ENCODE results near the gene PHF2.

Gene PHF2

DNA sequence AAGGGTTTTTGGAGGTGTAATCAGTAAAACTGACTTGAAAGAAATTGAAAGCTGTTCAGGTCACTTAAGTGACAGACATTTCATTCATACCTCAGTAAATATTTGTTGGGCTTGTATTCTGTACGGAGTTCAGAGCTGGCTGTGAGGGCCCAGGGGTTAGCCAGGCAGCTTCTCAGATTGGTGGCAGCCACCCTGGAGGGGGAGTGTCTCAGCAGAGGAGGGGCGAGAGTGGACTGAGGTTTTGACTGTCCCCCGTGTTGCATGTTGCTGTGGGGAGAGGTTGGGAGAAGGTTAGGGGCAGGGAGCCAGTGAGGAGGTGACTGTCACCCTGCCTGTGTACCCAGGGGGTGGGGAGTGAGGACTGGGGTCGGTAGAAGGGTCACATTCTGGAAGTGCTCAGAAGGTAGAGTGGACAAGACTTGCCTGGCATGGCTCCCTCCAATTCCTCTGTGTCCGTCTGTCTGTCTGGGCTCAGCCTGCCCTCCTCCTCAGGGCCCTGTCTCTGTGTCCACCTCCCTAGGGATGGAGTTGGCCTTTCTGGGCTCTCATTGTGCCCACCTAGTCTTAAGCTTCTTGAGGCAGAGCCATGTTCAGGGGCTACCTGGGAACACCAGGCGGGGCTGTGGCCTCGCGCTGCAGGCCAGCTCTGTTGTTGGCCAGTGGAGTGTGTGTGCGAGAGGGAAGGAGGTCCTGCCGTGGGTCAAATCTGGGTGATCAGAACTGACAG, 4.4 kb downstream of the PHF2 start:
- DNase-seq, result no peak
- in situ Hi-C loops (cut with MboI; ENCODE audit: low pct_unique_long_range_greater_than_20kb, low sequenced_read_pairs), result loop anchor here (25.0 kb wide), 1 partner anchor 106 kb away; no protein-coding TSS in a partner anchor

DNA sequence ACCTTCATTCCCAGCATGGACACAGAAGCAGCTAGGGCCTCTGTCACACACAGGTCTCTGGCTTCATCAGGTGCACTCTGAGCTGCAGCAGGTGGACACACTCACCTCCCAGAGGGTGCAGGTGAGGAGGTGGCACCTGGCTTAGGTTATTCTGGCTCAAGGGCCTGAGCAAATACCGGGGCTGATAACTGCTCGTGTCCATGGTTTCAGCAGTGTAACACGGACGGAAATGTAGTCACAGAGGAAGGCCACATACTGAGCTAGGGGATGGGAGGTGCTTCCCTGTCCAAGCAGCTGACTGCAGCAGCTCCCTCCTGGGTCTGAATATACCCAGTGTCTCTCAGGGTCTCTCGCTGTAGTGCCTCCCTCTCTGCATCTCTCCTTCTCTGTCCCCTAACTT, 5.7 kb downstream of the PHF2 start:
- DNase-seq, result no peak
- in situ Hi-C loops (cut with MboI; ENCODE audit: low pct_unique_long_range_greater_than_20kb, low sequenced_read_pairs), result loop anchor here (25.0 kb wide), 1 partner anchor 105 kb away; no protein-coding TSS in a partner anchor

DNA sequence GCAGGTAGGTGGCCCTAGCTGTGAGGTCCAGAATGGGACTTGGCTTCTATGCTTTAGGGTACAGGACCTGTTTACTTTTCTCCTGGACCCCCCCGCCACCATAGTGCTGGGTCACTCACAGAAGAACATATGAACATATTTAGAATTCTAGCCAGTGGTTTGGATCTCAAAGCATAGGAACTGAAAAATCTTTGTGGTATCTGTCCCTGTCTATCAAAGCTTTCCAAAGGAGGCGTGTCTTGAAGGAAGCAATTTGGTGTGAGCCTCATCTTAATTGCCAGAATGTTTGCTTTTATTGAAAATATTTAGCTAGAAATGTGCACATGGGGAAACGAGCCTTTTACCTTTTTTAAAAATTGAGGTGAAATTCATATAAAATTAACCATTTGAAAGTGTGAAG, 6.2 kb downstream of the PHF2 start:
- DNase-seq, result no peak
- in situ Hi-C loops (cut with MboI; ENCODE audit: low pct_unique_long_range_greater_than_20kb, low sequenced_read_pairs), result loop anchor here (25.0 kb wide), 1 partner anchor 105 kb away; no protein-coding TSS in a partner anchor

DNA sequence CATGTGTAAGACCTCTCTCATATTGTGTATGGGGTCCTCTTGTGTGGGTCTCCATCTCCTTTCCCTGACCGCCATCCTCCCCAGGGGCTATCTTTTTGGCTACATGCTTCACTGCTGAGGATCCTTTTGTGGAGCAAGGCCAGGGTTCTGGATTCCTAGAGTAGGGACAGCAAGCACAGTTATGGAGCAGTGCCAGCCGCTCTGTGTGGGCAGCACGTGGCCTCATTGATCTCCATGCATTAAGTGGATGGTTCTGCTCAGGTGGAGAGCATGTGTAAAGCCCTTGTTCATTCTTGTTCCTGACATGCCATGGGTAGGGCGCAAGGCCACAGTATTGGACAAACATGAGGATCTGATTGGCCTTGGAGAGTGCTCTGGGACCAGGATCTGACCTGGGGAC, 8.9 kb downstream of the PHF2 start:
- in situ Hi-C loops (cut with MboI; ENCODE audit: low pct_unique_long_range_greater_than_20kb, low sequenced_read_pairs), result loop anchor here (25.0 kb wide), 1 partner anchor 102 kb away; no protein-coding TSS in a partner anchor
- DNase-seq, result no peak

DNA sequence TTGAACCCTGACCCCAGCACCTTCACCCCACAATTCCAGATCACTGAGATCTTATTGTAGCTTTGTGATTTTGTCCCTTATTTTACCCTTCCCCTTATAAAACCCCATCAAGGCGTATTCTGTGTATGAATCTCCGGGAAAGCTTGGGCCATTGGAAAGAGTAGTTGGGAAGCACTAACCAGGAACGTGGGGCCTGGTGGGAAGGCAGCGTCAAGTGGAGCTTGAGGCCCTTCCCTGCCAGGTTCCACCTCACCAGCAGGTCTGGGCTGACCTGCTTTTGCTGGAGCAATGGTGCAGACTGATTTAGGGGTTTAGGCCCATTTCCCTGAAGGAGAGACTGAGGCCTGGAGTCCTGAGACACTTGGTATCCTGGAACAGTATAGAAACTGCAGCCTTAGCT, 9.3 kb downstream of the PHF2 start:
- in situ Hi-C loops (cut with MboI; ENCODE audit: low pct_unique_long_range_greater_than_20kb, low sequenced_read_pairs), result loop anchor here (25.0 kb wide), 1 partner anchor 102 kb away; no protein-coding TSS in a partner anchor

DNA sequence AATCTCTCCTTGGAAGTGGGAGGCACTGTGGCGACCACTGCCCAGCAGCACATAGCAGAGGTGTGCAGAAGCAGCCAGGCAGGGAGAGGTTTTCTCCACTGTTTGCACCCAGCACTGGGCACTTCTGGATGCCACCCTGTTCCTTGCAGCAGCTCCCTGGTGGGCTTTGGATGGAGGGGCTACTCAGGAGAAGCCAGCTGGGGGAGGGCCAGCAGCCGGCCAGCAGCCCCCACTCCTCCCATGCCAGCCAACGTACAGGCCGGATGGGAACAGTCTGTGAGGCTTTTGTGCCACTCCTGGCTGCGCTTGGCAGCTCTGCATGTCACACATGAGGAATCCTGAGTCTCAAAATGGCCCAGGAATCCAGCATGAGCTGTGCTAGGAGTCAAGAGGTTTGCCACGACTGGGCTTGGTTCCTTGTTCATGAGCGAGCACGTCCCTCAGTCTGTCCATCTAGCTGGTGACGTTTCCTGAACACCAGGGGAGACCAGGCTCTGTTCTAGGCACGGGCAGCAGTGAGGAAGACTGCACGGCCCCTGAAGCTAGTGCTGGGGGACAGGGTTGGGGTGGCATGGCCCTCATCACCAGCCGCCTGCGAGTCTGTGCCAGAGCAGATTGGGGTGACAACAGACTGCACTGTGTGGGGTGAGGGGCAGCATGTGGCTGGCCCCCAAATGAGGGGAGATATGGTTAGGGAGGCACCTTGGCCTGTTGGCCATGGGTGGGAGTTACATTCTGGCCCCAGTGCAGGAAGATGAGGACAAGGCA, 10.1 kb downstream of the PHF2 start:
- in situ Hi-C loops (cut with MboI; ENCODE audit: low pct_unique_long_range_greater_than_20kb, low sequenced_read_pairs), result loop anchor here (25.0 kb wide), 1 partner anchor 101 kb away; no protein-coding TSS in a partner anchor
- no peak for DNase-seq

More for the DNA sequence above, 9.3 kb downstream of the PHF2 start:
- no peak for DNase-seq

DNA sequence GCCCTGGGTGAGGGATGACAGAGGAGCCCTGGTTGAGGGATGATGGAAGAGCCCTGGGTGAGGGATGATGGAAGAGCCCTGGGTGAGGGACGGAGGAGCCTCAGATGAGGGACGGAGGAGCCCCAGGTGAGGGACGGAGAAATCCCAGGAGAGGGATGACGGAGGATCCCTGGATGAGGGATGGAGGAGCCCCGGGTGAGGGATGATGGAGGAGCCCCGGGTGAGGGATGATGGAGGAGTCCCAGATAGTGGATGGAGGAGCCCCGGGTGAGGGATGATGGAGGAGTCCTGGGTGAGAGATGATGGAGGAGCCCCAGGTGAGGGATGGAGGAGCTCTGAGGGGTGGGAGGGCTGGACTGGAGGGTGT, 10.9 kb downstream of the PHF2 start:
- no peak for DNase-seq
- in situ Hi-C loops (cut with MboI; ENCODE audit: low pct_unique_long_range_greater_than_20kb, low sequenced_read_pairs), result loop anchor here (25.0 kb wide), 1 partner anchor 100 kb away; no protein-coding TSS in a partner anchor

DNA sequence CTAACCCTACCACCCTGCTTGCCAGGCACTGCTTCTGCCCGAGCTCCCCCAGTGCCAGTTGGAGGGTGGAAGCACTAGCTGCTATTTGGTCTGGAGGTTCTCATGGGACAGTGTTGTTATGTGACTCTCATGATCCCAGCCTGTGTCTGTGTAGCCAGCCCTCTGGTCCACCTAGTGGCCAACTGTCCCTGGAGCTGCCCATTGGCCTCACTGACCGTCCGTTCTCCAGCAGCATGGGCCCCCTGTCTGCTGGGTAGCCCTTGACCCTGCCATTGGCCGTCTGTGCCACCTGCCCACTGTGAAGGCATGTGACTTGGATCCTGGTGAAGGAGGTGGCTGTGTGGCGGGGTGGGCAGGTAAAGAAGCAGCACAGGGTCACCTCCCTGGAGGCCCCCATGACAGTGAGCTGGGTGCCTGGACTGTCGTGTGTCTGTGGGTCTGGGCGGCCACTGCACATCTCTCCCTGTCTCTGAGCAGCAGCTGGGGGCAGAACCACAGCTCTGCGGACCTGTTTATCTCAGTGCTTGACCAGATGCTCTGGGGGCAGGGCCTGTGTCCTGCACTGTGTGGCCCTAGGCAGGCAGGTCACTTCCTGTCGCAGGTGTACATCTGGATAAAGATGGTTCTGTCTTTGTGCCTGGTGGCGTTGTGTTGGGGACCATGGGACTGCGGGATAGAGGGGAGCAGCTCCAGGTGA, 11.4 kb downstream of the PHF2 start:
- no peak for DNase-seq
- in situ Hi-C loops (cut with MboI; ENCODE audit: low pct_unique_long_range_greater_than_20kb, low sequenced_read_pairs), result loop anchor here (25.0 kb wide), 1 partner anchor 100 kb away; no protein-coding TSS in a partner anchor

DNA sequence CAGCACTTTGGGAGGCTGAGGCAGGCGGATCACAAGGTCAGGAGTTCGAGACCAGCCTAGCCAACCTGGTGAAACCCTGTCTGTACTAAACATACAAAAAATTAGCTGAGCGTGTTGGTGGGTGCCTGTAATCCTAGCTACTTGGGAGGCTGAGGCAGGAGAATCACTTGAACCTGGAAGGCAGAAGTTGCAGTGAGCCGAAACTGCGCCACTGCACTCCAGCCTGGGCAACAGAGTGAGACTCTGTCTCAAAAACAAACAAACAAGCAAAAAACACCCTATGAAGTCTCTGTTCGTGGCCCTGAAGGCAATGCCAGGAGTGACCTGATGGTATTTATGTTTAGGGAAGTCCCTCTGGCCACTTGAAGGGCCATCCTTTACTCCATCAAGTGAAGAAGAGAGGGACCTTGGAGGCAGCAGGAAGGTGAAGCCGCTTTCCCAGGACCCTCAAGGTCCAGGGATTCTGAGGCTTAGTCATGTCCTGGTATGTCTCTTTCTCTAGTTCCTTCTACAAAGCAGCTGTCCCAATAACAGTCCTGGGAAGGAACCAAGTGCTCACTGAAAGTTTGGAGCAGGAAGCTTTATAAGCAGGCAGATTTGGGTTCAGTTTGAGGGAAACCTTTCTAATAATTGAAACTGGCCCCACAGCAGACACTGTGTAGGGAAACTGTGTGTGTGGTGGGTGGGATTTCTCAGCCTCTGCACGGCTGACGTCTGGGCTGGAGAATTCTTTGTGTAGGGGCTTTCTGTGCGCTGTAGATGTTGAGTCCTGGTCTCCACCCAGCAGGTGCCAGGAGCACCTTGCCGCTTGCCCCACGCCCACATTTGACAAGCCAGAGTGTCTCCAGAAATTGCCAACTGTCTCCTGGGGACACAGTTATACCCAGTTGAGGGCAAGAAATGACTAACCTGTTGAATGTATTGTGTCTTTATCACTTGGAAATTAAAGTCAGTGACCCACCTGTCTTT, 12.5 kb downstream of the PHF2 start:
- in situ Hi-C loops (cut with MboI; ENCODE audit: low pct_unique_long_range_greater_than_20kb, low sequenced_read_pairs), result loop anchor here (25.0 kb wide), 1 partner anchor 98 kb away; no protein-coding TSS in a partner anchor
- DNase-seq, result no peak

DNA sequence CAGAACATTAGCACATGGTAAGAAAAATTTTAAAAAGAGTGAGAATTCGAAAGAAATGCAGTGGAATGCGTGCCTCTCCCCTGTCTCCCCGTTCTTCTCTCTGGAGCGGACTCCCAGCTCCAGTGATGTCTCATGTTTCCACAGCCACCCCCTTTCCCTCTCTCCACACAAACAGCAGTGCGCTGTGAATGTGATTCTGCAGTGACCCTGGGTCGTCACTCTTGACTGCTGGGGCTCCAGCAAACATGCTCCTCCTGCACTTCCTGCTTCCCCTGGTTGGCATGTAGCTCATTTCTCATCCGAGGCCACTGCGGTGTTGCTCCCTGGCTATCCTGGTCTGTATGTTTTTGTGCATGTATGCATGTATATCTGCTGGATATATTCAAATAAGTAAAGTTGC, 13.3 kb downstream of the PHF2 start:
- DNase-seq, result no peak
- in situ Hi-C loops (cut with MboI; ENCODE audit: low pct_unique_long_range_greater_than_20kb, low sequenced_read_pairs), result loop anchor here (25.0 kb wide), 1 partner anchor 98 kb away; no protein-coding TSS in a partner anchor

DNA sequence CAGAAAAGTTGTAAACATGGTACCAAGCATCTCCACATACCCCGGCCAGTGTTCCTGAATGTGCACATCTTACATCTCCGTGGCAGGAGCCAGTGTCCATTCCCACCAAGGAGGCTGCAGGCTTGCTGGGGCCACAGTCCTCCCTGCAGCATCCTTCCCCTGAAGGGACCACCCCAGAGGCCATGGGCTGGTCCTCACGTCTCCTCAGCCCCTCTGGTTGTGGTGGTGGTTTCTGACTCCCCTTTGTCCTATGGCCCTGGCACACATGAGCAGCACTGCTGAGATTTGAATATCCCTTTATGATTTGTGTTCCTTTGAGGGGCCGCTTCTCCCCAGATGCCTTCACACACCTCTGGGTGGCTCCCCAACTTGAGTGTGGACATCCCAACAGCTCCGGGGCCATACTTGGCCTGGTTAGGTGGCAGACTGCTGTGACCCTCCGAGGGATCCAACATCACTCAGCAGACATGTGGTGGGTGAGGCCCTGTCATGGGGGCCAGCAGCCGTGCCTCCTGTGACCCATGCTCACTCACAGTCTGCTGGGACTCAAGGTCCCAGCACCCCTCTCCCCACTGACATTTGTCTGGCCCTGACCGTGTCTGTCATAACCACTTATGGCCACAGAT, 14.3 kb downstream of the PHF2 start:
- in situ Hi-C loops (cut with MboI; ENCODE audit: low pct_unique_long_range_greater_than_20kb, low sequenced_read_pairs), result loop anchor here (25.0 kb wide), 1 partner anchor 97 kb away; no protein-coding TSS in a partner anchor

DNA sequence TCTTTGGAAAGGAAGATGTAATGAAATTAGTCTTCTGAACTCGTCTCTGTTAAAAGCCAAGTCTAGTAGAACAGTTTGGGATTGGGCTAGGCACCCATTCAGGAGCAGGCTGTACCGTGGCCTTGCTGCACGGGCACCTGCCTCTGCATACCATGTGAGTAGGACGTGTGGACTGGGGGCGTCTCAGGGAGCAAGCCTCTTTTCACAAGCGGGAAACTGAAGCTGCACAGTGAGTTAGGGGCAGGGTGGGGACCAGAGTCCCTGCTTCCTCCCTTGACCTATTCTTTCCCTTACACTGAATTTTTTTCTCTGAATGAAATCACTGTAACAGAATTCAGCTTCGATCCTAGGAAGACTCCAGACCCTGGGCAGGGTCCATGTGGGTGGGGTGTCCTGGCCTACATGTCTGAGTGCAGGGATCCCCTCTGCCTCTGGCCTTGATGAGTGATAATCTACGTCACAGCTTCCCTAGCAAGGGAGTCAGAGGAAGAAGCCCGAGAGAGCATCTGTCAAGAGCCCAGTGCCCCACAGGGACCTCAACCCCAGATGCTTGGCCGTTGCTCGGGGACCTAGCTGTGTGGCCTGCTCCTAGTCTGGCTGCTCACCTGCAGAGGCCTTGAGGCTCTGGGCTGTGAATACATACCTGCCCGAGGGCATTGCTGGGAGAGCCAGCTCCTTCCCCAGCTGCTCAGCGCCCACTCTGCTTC, 15.1 kb downstream of the PHF2 start:
- DNase-seq, result no peak
- in situ Hi-C loops (cut with MboI; ENCODE audit: low pct_unique_long_range_greater_than_20kb, low sequenced_read_pairs), result loop anchor here (25.0 kb wide), 1 partner anchor 96 kb away; no protein-coding TSS in a partner anchor

More for the DNA sequence above, 14.3 kb downstream of the PHF2 start:
- no peak for DNase-seq

DNA sequence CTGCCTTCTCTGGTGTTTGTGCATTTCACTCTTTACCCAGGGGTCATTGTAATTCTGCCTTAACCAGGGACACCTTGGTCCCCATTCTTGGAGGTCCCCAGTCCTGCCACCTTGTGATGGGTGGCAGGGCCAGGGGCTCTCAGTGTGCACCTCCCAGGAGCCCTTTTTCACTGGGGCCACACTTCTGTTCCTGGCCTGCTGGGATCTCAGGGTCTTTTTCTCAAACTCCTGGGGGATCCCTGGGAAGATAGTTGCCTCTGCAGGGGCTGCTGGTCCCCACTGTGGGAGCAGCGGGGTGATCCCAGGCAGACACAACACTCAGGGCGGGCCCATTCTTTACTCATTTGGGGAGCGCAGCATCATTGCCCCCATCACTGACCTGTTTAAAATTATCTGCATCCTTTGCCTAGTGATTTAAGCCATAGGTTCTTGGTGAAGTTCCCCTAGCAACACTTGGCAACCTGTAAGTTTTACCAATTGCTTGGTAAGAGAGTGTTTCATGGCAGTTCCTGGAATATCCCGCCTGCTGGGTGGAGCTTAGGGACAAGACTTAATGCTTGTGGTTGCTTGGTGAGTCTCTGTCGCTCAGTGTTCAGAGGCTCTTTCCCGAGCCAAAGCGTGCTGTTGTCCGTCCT, 15.7 kb downstream of the PHF2 start:
- in situ Hi-C loops (cut with MboI; ENCODE audit: low pct_unique_long_range_greater_than_20kb, low sequenced_read_pairs), result loop anchor here (25.0 kb wide), 1 partner anchor 95 kb away; no protein-coding TSS in a partner anchor
- DNase-seq, result no peak

DNA sequence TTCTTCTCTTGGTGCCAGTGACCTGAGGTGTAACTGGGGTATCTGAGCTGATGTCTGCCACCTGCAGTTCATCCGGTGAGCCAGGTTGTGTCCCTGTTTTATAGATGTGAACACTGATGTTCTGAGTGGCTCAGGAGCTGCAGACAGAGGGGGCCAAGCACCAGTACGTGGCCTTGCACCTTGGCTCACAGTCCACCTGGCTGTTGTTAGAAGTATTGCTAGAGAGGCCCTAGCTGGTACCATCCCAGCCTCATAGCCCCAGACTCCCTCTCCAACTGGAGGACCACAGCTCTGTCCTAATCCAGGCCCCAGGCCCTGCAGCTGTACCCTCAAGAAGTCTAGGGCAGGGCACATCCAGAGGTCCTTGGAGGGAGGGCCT, 16.2 kb downstream of the PHF2 start:
- in situ Hi-C loops (cut with MboI; ENCODE audit: low pct_unique_long_range_greater_than_20kb, low sequenced_read_pairs), result loop anchor here (25.0 kb wide), 1 partner anchor 95 kb away; no protein-coding TSS in a partner anchor
- DNase-seq, result no peak

DNA sequence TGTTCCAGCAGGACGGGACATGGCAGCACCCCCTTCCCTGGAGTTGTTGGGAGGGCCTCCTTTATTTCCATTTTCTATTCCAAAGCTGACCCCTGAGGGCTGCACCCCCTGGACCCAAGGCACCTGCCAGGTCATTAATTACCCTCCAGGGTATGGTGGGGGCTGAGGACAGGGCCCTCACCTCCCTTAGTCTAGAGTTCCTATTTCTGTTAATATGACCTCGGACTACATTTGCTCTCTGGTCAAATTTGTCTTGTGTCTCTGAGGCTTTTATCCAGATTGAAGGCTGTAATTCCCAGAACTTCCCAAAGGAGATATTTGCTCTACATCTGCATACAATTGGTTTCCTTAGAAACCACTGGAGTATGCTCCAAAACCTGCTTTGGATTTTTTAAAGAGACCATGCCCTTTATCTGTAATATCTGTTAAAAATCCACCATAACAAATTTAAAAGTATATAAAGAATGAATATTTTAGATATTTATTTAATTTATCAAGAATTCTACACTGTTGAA, 16.8 kb downstream of the PHF2 start:
- in situ Hi-C loops (cut with MboI; ENCODE audit: low pct_unique_long_range_greater_than_20kb, low sequenced_read_pairs), result loop anchor here (25.0 kb wide), 1 partner anchor 94 kb away; no protein-coding TSS in a partner anchor
- no peak for DNase-seq

DNA sequence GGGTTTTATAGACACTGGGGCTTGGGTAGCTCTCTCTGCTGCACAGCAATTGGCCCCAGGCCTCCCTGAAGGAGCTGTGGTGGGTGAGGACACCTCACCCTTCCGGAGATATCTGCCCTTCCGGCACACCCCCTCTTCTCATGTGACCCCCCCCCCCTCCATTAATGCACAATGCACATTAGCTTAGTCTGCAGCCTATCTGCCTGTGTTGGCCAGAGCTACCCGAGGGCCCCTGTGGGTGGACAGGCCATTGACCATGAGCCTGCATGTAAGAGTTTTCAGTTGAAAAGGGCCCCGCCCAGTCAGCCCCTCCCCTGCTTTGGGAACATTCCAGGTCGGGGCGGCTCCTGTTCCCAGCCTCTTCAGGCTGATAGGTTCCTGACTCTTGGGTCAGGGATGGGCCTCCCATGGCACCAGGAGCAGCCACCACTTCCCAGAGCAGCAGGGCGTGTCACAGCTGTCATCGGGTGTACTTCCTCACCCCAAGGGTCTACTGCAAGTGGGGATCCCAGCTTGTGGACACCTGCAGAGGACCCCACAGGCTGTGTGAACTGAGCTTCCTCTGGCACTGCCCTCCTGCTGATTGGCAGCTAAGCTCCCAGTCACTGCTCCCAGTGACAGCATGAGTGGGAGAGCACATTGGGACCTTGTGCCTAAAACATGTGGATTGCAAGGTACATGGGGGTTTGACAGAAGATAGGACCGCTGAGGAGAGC, 17.8 kb downstream of the PHF2 start:
- in situ Hi-C loops (cut with MboI; ENCODE audit: low pct_unique_long_range_greater_than_20kb, low sequenced_read_pairs), result loop anchor here (25.0 kb wide), 1 partner anchor 93 kb away; no protein-coding TSS in a partner anchor
- no peak for DNase-seq
